Stimulated activated CD4-positive, alpha-beta T cell treated with anti-CD3 and anti-CD28 coated beads, Interleukin-1b, Interleukin-23, amount 100 ng/mL, for 24 hours (primary cell): Measurements from ENCODE around the gene PTPRU.

ENCODE experiments used
- DNase-seq, 4 experiments: peaks; one replicate each; pipeline ENCODE4 v3.0.0-alpha.2; 2020; ENCODE audit warnings: low read depth in 4 of 4, low spot score in 1 of 4

PTPRU gene

GRCh38 chr1:29264773-29265389 lies 28.6 kb downstream of the PTPRU start:
- DNase-seq: no peak

- DNase-seq: no peak
These were observed 30.6 kb downstream of the PTPRU start for GRCh38 chr1:29266912-29267311.

GRCh38 chr1:29267321-29268070 lies 31.2 kb downstream of the PTPRU start:
- DNase-seq: no peak

- DNase-seq: no peak
These were observed 33.1 kb downstream of the PTPRU start for GRCh38 chr1:29269382-29269781.

GRCh38 chr1:29270929-29271521 lies 34.7 kb downstream of the PTPRU start:
- DNase-seq: no peak

- no peak for DNase-seq
These were observed 35.4 kb downstream of the PTPRU start for GRCh38 chr1:29271724-29272123.

GRCh38 chr1:29272147-29272907 lies 36.0 kb downstream of the PTPRU start:
- no peak for DNase-seq

- no peak for DNase-seq
These were observed 39.1 kb downstream of the PTPRU start for GRCh38 chr1:29275435-29275834.

- DNase-seq: no peak
These were observed 41.8 kb downstream of the PTPRU start for GRCh38 chr1:29278124-29278523.

- DNase-seq: no peak
These were observed 43.1 kb downstream of the PTPRU start for GRCh38 chr1:29279406-29279805.

- DNase-seq: no peak
These were observed 43.6 kb downstream of the PTPRU start for GRCh38 chr1:29279951-29280391.

GRCh38 chr1:29280409-29281131 lies 44.2 kb downstream of the PTPRU start:
- DNase-seq: no peak

GRCh38 chr1:29281571-29281970 lies 45.2 kb downstream of the PTPRU start:
- DNase-seq: no peak

GRCh38 chr1:29282135-29282923 lies 46.0 kb downstream of the PTPRU start:
- no peak for DNase-seq

- no peak for DNase-seq
These were observed 46.8 kb downstream of the PTPRU start for GRCh38 chr1:29282924-29283803.

GRCh38 chr1:29283804-29284195 lies 47.5 kb downstream of the PTPRU start:
- no peak for DNase-seq

- no peak for DNase-seq
These were observed 48.1 kb downstream of the PTPRU start for GRCh38 chr1:29284286-29284960.

- DNase-seq: no peak
These were observed 48.7 kb downstream of the PTPRU start for GRCh38 chr1:29284961-29285560.
